ENCODE data around the gene GPHB5.

GRCh38 chr14:63267171-63267570, 51.6 kb downstream of the GPHB5 start:
- TF ChIP-seq CTCF (IDR thresholded peaks at IDR 0.05 in 4 of 5, conservative IDR thresholded peaks at IDR 0.05 in 1 of 5) (no peak), POLR2A (IDR thresholded peaks at IDR 0.05) (no peak)

Data from gastrocnemius medialis (tissue), 4 donors.